IMR-90 (cell line): ENCODE data around the gene PTPN4. TPM values are rescaled to one million over a fixed set of nuclear protein-coding genes. Genes with fewer than 3 reads are reported as not detected.
A peak's percentile ranks its signal among the peaks of the same experiment; 100 is the strongest.

Experiments
- ATAC-seq: fragments of 200-7000 bp; cut with Tn5 transposase; 2 replicates; pipeline ENCODE4 v1.9.1; 2020; ENCODE audit warnings: low read depth, mild to moderate bottlenecking, moderate library complexity
- BruUV-seq: library from RNA; stranded (reverse); fragments of 400-500 nt; replicated peaks from 2 replicates; lab custom pipeline; 2021; lab: Mats Ljungman, UMichigan
- CTCF ChIA-PET: fragments of 300-600 bp; formaldehyde crosslinking; extraction: SDS; loops from one replicate; lab custom pipeline; 2021; ENCODE audit warnings: antibody characterized with exemption; lab: Yijun Ruan, JAX
- POLR2A ChIA-PET: fragments of 300-600 bp; sonication (Branson Sonifier 250); formaldehyde crosslinking; loops from one replicate; lab custom pipeline; 2022; ENCODE audit warnings: antibody characterized with exemption; ENCODE audit not compliant: unreplicated experiment; lab: Charles Lee
- DNase-seq: peaks from one replicate; pipeline ENCODE4 v3.0.0; 2013
- H2AFZ ChIP-seq: replicated peaks from 2 replicates; pipeline ENCODE3; 2013; ENCODE audit warnings: low read length, mild to moderate bottlenecking; ENCODE audit not compliant: poor library complexity
- H2AK5ac ChIP-seq: 2 replicates; pipeline ENCODE4 v1.6.1; 2013; ENCODE audit warnings: low read depth, low read length, inconsistent platforms
- H2AK9ac ChIP-seq: replicated peaks from 2 replicates; pipeline ENCODE3; 2013; ENCODE audit warnings: mild to moderate bottlenecking, low read depth, low read length, moderate library complexity; ENCODE audit not compliant: poor library complexity
- H2BK120ac ChIP-seq: 2 replicates; pipeline ENCODE4 v1.6.1; 2013; ENCODE audit warnings: low read depth, low read length, inconsistent platforms
- H2BK15ac ChIP-seq: 3 replicates; pipeline ENCODE4 v1.6.1; 2013; ENCODE audit warnings: low read depth, low read length, inconsistent platforms
- H2BK20ac ChIP-seq: 2 replicates; pipeline ENCODE4 v1.6.1; 2013; ENCODE audit warnings: low read depth, mild to moderate bottlenecking, inconsistent platforms, low read length, moderate library complexity
- H2BK5ac ChIP-seq: 2 replicates; pipeline ENCODE4 v1.6.1; 2013; ENCODE audit warnings: mild to moderate bottlenecking, low read depth, low read length, inconsistent platforms; ENCODE audit not compliant: poor library complexity, severe bottlenecking
- H3K14ac ChIP-seq: replicated peaks from 2 replicates; pipeline ENCODE4 v1.6.1; 2013; ENCODE audit warnings: low read depth, low read length, inconsistent platforms
- H3K18ac ChIP-seq: 2 replicates; pipeline ENCODE4 v1.6.1; 2013; ENCODE audit warnings: low read depth, low read length, control low read depth
- H3K23ac ChIP-seq: 2 replicates; pipeline ENCODE4 v1.6.1; 2013; ENCODE audit warnings: low read depth, low read length, inconsistent platforms
- H3K27ac ChIP-seq: 2 replicates; pipeline ENCODE4 v1.5.1; 2013; ENCODE audit warnings: mild to moderate bottlenecking, control low read depth, low read length; ENCODE audit not compliant: insufficient read depth
- H3K27me3 ChIP-seq: 2 replicates; pipeline ENCODE4 v1.6.1; 2013; ENCODE audit warnings: low read length; ENCODE audit not compliant: control insufficient read depth, insufficient read depth
- H3K36me3 ChIP-seq: 2 replicates; pipeline ENCODE4 v1.6.1; 2013; ENCODE audit warnings: low read length, mixed read lengths; ENCODE audit not compliant: control insufficient read depth, insufficient read depth
- H3K4ac ChIP-seq: 2 replicates; pipeline ENCODE4 v1.6.1; 2013; ENCODE audit warnings: low read depth, low read length, inconsistent platforms
- H3K4me1 ChIP-seq: 2 replicates; pipeline ENCODE4 v1.6.1; 2013; ENCODE audit warnings: low read length, mixed read lengths; ENCODE audit not compliant: control insufficient read depth, insufficient read depth
- H3K4me2 ChIP-seq: 2 replicates; pipeline ENCODE4 v1.6.1; 2013; ENCODE audit warnings: low read depth, mild to moderate bottlenecking, control low read depth, low read length, moderate library complexity
- H3K4me3 ChIP-seq: 2 replicates; pipeline ENCODE4 v1.5.1; 2013; ENCODE audit warnings: low read depth, mild to moderate bottlenecking, control low read depth, low read length, moderate library complexity; ENCODE audit not compliant: insufficient read depth
- H3K56ac ChIP-seq: 2 replicates; pipeline ENCODE4 v1.6.1; 2013; ENCODE audit warnings: low read length, inconsistent platforms; ENCODE audit not compliant: insufficient read depth; ENCODE audit errors: extremely low read depth
- H3K79me1 ChIP-seq, 2 experiments: 2 replicates each; pipeline ENCODE4 v1.6.1; 2013; ENCODE audit warnings: low read length in 2 of 2, inconsistent platforms in 1 of 2, low read depth in 1 of 2
- H3K9ac ChIP-seq: 2 replicates; pipeline ENCODE4 v1.6.1; 2013; ENCODE audit warnings: low read depth, low read length, control low read depth
- H3K9me1 ChIP-seq: 2 replicates; pipeline ENCODE4 v1.6.1; 2013; ENCODE audit warnings: low read length, inconsistent platforms; ENCODE audit not compliant: insufficient read depth
- H3K9me3 ChIP-seq: 2 replicates; pipeline ENCODE4 v1.6.1; 2013; ENCODE audit warnings: low read length; ENCODE audit not compliant: control insufficient read depth, insufficient read depth
- H4K20me1 ChIP-seq: 2 replicates; pipeline ENCODE4 v1.6.1; 2013; ENCODE audit warnings: low read length, inconsistent platforms; ENCODE audit not compliant: insufficient read depth
- H4K5ac ChIP-seq: 2 replicates; pipeline ENCODE4 v1.6.1; 2013; ENCODE audit warnings: mild to moderate bottlenecking, low read depth, low read length, control low read depth
- H4K8ac ChIP-seq, 2 experiments: 2 replicates each; pipeline ENCODE4 v1.6.1; 2013; ENCODE audit warnings: low read depth in 2 of 2, low read length in 2 of 2, control low read depth in 1 of 2, inconsistent platforms in 1 of 2
- H4K91ac ChIP-seq: 2 replicates; pipeline ENCODE4 v1.6.1; 2013; ENCODE audit warnings: low read depth, low read length, inconsistent platforms; ENCODE audit not compliant: insufficient read depth
- BHLHE40 ChIP-seq: fragments of 150-350 bp; IDR thresholded peaks from 2 replicates; pipeline ENCODE4 v1.6.1; 2016; ENCODE audit warnings: mild to moderate bottlenecking, low read depth, low read length
- CEBPB ChIP-seq: IDR thresholded peaks from 2 replicates; pipeline ENCODE4 v1.6.1; 2012; ENCODE audit warnings: low read depth, low read length, improper control_type of control experiment
- CHD1 ChIP-seq: IDR thresholded peaks from 2 replicates; pipeline ENCODE4 v1.6.1; 2012; ENCODE audit warnings: low read depth, low read length, improper control_type of control experiment
- FOS ChIP-seq: fragments of 150-350 bp; IDR thresholded peaks from 2 replicates; pipeline ENCODE4 v1.6.1; 2016; ENCODE audit warnings: low read depth, low read length
- MAFK ChIP-seq: IDR thresholded peaks from 2 replicates; pipeline ENCODE4 v1.6.1; 2012; ENCODE audit warnings: low read depth, low read length, improper control_type of control experiment
- MAZ ChIP-seq: IDR thresholded peaks from 2 replicates; pipeline ENCODE4 v1.6.1; 2012; ENCODE audit warnings: low read depth, mild to moderate bottlenecking, low read length, improper control_type of control experiment, moderate library complexity, borderline replicate concordance
- MXI1 ChIP-seq: IDR thresholded peaks from 2 replicates; pipeline ENCODE4 v1.6.1; 2012; ENCODE audit warnings: low read depth, mild to moderate bottlenecking, low read length, moderate library complexity, borderline replicate concordance
- NFE2L2 ChIP-seq: fragments of 150-350 bp; IDR thresholded peaks from 2 replicates; pipeline ENCODE4 v1.6.1; 2016; ENCODE audit warnings: low read depth, mild to moderate bottlenecking, low read length
- POLR2A ChIP-seq: IDR thresholded peaks from 2 replicates; pipeline ENCODE4 v1.6.1; 2012; ENCODE audit warnings: mild to moderate bottlenecking, low read depth, low read length
- RAD21 ChIP-seq: IDR thresholded peaks from 2 replicates; pipeline ENCODE4 v1.6.1; 2012; ENCODE audit warnings: low read length, improper control_type of control experiment
- RCOR1 ChIP-seq: IDR thresholded peaks from 2 replicates; pipeline ENCODE4 v1.6.1; 2012; ENCODE audit warnings: mild to moderate bottlenecking, low read length, improper control_type of control experiment; ENCODE audit not compliant: insufficient replicate concordance
- RFX5 ChIP-seq: IDR thresholded peaks from 2 replicates; pipeline ENCODE4 v1.8.0; 2012; ENCODE audit warnings: low read depth, mild to moderate bottlenecking, low read length, moderate library complexity
- SMC3 ChIP-seq: fragments of 150-350 bp; IDR thresholded peaks from 2 replicates; pipeline ENCODE4 v1.6.1; 2016; ENCODE audit warnings: low read depth, mild to moderate bottlenecking, antibody characterized with exemption, low read length, moderate library complexity
- WGBS, 2 experiments: methylation state at CpG; one replicate each; pipeline versions ENCODE4 v1.1.5 to v1.1.7; 2013; ENCODE audit warnings: missing lambda C conversion rate in 2 of 2; ENCODE audit not compliant: insufficient read length in 1 of 2; ENCODE audit errors: extremely low coverage in 2 of 2; 5-methylcytosine and 5-hydroxymethylcytosine counted together
- dilution Hi-C: fragments of 300-500 bp; cut with HindIII; formaldehyde crosslinking; loops from one replicate; pipeline ENCODE4 v1.14.3; 2018; ENCODE audit warnings: low sequenced_read_pairs; ENCODE audit not compliant: unreplicated experiment
- in situ Hi-C: fragments of 300-500 bp; cut with MboI; formaldehyde crosslinking; loops from 3 replicates; pipeline ENCODE4 v1.14.3; 2019; ENCODE audit warnings: low sequenced_read_pairs, inconsistent platforms, mixed read lengths
- intact Hi-C: fragments of 100-400 bp; cut with micrococcal nuclease; formaldehyde crosslinking; loops from 2 replicates; pipeline ENCODE4 v1.10.0; 2022
- polyA plus RNA-seq, 3 experiments: library from polyadenylated mRNA; depleted of rRNA; stranded (reverse); fragments of >200 nt; gene quantifications; 2 replicates each; pipeline ENCODE4 v1.2.3, GENCODE V29; 2012; ENCODE audit warnings: low replicate concordance in 1 of 3
- total RNA-seq: library from RNA; depleted of rRNA; stranded (reverse); fragments of >200 nt; gene quantifications from 2 replicates; pipeline ENCODE4 v1.2.3, GENCODE V29; 2012
- TF ChIP-seq, protein P1 (sequence below): fragments of 150-350 bp; IDR thresholded peaks from 2 replicates; pipeline ENCODE4 v1.6.1; 2017; ENCODE audit warnings: mild to moderate bottlenecking, antibody characterized with exemption, low read length, low read depth

Gene PTPN4
- total and polyA plus RNA-seq, 2 of the 4 experiments (the other 2 are of a cell fraction): 2.9 to 19.2 TPM

DNA sequence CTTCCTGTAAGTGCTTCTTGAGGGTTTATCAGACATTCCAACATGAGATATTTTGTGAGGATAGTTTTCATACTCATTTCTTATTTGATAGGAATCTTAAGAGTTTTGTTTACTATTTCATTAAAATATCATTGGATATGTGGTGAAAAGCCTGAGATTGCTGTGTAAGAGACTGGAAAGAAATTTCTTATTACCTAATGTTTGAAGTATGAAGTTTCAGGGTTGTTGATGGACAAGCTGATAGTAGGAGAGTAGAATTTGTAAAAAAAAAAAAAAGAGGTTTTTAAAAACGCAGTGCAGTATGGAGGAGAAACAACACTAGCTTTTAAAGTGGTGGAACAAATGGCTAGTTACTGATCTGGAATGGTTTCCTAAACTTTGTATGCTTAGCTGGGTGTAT lies 260.8 kb downstream of the PTPN4 start:
- Histone ChIP-seq H3K79me1 (peaks cover 8 to 16% of the 10 kb centered on the region in 2 experiments), H2BK5ac (no peak overlapping the region), H3K4me2 (no peak overlapping the region), H3K27ac (no peak overlapping the region), H4K8ac (no peak overlapping the region), H3K9me3 (no peaks in the 10 kb centered on the region), H4K5ac (no peak overlapping the region), H3K9ac (no peak overlapping the region), H3K4ac (no peak overlapping the region), H3K9me1 (no peaks in the 10 kb centered on the region), H3K4me1 (no peaks in the 10 kb centered on the region), H2AFZ (no peak overlapping the region), H3K18ac (no peak overlapping the region), H3K14ac (no peak overlapping the region), H3K56ac (no peak overlapping the region), H2AK5ac (no peak overlapping the region), H2BK20ac (no peak overlapping the region), H3K23ac (no peak overlapping the region), H3K4me3 (no peak overlapping the region), H2AK9ac (no peak overlapping the region), H4K91ac (no peak overlapping the region), H3K36me3 (no peaks in the 10 kb centered on the region), H2BK120ac (no peak overlapping the region), H4K20me1 (no peaks in the 10 kb centered on the region; the same call in 1 of the 2 replicates), H2BK15ac (no peak overlapping the region), H3K27me3 (no peaks in the 10 kb centered on the region)
- no TSS peak for BruUV-seq
- intact Hi-C loops (no loop called here), dilution Hi-C loops (no loop called here), in situ Hi-C loops (no loop called here)
- POLR2A ChIA-PET: no interaction called here
- DNase-seq (no peak), ATAC-seq (peak; percentile 64)
- CTCF ChIA-PET: interaction anchor here (0.6 to 0.7 kb wide), 4 partner anchors 21 to 198 kb away, joined by 3 to 8 read pairs (median 4); no protein-coding TSS in a partner anchor
- WGBS, 2 experiments: no CpG with 5 or more reads among the region's 1 CpG
- no peak for TF ChIP-seq SMC3
- no peak for TF ChIP-seq MAFK
- no peak for TF ChIP-seq FOS
- TF ChIP-seq CEBPB: no peak
- TF ChIP-seq RFX5: no peak
- TF ChIP-seq, protein P1, sequence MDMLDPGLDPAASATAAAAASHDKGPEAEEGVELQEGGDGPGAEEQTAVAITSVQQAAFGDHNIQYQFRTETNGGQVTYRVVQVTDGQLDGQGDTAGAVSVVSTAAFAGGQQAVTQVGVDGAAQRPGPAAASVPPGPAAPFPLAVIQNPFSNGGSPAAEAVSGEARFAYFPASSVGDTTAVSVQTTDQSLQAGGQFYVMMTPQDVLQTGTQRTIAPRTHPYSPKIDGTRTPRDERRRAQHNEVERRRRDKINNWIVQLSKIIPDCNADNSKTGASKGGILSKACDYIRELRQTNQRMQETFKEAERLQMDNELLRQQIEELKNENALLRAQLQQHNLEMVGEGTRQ: no peak
- no peak for TF ChIP-seq RCOR1
- TF ChIP-seq MAZ: no peak
- TF ChIP-seq POLR2A: no peak
- TF ChIP-seq MXI1: no peak
- TF ChIP-seq RAD21: no peak
- TF ChIP-seq CHD1: no peak
- TF ChIP-seq NFE2L2: no peak
- TF ChIP-seq BHLHE40: no peak
